GM12878 (cell line): Measurements from ENCODE around the gene AP1M1. TPM values are rescaled to one million over a fixed set of nuclear protein-coding genes. Genes with fewer than 3 reads are reported as not detected.

Experiments
- ATAC-seq: fragments of 200-7000 bp; cut with Tn5 transposase; 3 replicates; pipeline ENCODE4 v1.9.1; 2020; ENCODE audit warnings: mild to moderate bottlenecking, moderate library complexity
- BruUV-seq: library from RNA; stranded (reverse); fragments of 400-500 nt; replicated peaks from 2 replicates; lab custom pipeline; 2021; lab: Mats Ljungman, UMichigan
- CTCF ChIA-PET: fragments of 300-600 bp; sonication (Branson Sonifier 250); formaldehyde crosslinking; extraction: SDS; loops from one replicate; lab custom pipeline; 2021; ENCODE audit warnings: inconsistent platforms; lab: Yijun Ruan, JAX
- POLR2A ChIA-PET: fragments of 350-600 bp; formaldehyde crosslinking; extraction: SDS; loops from one replicate; lab custom pipeline; 2021; ENCODE audit warnings: inconsistent platforms; lab: Charles Lee
- RAD21 ChIA-PET: fragments of 300-600 bp; sonication (Branson Sonifier 250); formaldehyde crosslinking; loops from one replicate; lab custom pipeline; 2023; ENCODE audit warnings: antibody characterized with exemption; ENCODE audit not compliant: unreplicated experiment; lab: Charles Lee
- SMC1A ChIA-PET: fragments of 300-600 bp; sonication (Branson Sonifier 250); formaldehyde crosslinking; loops from one replicate; lab custom pipeline; 2023; ENCODE audit not compliant: unreplicated experiment, uncharacterized antibody; lab: Charles Lee
- DNase-seq: peaks from one replicate; pipeline ENCODE4 v3.0.0-alpha.2; 2011; ENCODE audit warnings: low read depth, low spot score
- FAIRE-seq: peaks from 3 replicates; lab custom pipeline; 2011; peaks lifted over from hg19 to GRCh38; lab: Jason Lieb, UNC
- H2AFZ ChIP-seq: 2 replicates; pipeline ENCODE4 v1.6.0; 2011; ENCODE audit warnings: low read depth, low read length, control low read depth; ENCODE audit not compliant: control insufficient read depth
- H3K27ac ChIP-seq: 2 replicates; pipeline ENCODE4 v1.5.1; 2011; ENCODE audit warnings: control low read depth; ENCODE audit not compliant: control insufficient read depth, insufficient read depth
- H3K27me3 ChIP-seq, 2 experiments: replicated peaks in 1 of 2; 2 replicates each; pipeline versions ENCODE4 v1.6.0 to v1.6.1; 2011; ENCODE audit warnings: low read length in 1 of 2; ENCODE audit not compliant: control insufficient read depth in 2 of 2, insufficient read depth in 2 of 2
- H3K36me3 ChIP-seq, 2 experiments: 2 replicates each; pipeline ENCODE4 v1.5.1; 2011; ENCODE audit warnings: low read length in 1 of 2; ENCODE audit not compliant: control insufficient read depth in 2 of 2, insufficient read depth in 2 of 2
- H3K4me1 ChIP-seq: 2 replicates; pipeline ENCODE4 v1.6.1; 2011; ENCODE audit warnings: mild to moderate bottlenecking, low read length, moderate library complexity, mixed read lengths; ENCODE audit not compliant: control insufficient read depth, insufficient read depth
- H3K4me2 ChIP-seq: 2 replicates; pipeline ENCODE4 v1.6.0; 2011; ENCODE audit warnings: control low read depth; ENCODE audit not compliant: control insufficient read depth, insufficient read depth
- H3K4me3 ChIP-seq: fragments of 200-600 bp; sonication (generic); 2 replicates; pipeline ENCODE4 v1.5.1; 2016
- H3K79me2 ChIP-seq: 2 replicates; pipeline ENCODE4 v1.6.0; 2011; ENCODE audit warnings: low read length; ENCODE audit not compliant: control insufficient read depth, insufficient read depth
- H3K9ac ChIP-seq: 2 replicates; pipeline ENCODE4 v1.8.0; 2011; ENCODE audit warnings: low read length, control low read depth, mixed read lengths; ENCODE audit not compliant: control insufficient read depth, insufficient read depth
- H3K9me3 ChIP-seq: replicated peaks from 3 replicates; pipeline ENCODE4 v1.5.1; 2011; ENCODE audit warnings: mild to moderate bottlenecking, low read length; ENCODE audit not compliant: control insufficient read depth, insufficient read depth
- H4K20me1 ChIP-seq: 2 replicates; pipeline ENCODE4 v1.6.0; 2011; ENCODE audit not compliant: control insufficient read depth, insufficient read depth
- ATF3 ChIP-seq: IDR thresholded peaks from 2 replicates; pipeline ENCODE4 v1.6.1; 2011; ENCODE audit warnings: low read depth, mild to moderate bottlenecking, low read length, moderate library complexity, borderline replicate concordance; ENCODE audit errors: extremely low read depth
- WRNIP1 ChIP-seq: IDR thresholded peaks from 2 replicates; pipeline ENCODE4 v1.6.1; 2011; ENCODE audit warnings: low read depth, low read length, improper control_type of control experiment, borderline replicate concordance
- WGBS: methylation state at CpG from one replicate; pipeline ENCODE4 v1.1.6; 2016; ENCODE audit warnings: low lambda C conversion rate; ENCODE audit not compliant: insufficient replicate concordance, insufficient coverage; ENCODE audit errors: missing lambda C conversion rate; 5-methylcytosine and 5-hydroxymethylcytosine counted together
- in situ Hi-C: fragments of 300-500 bp; cut with MboI; formaldehyde crosslinking; loops from 9 replicates; pipeline ENCODE4 v1.14.3; 2018; ENCODE audit warnings: mixed read lengths
- intact Hi-C: fragments of 100-400 bp; cut with micrococcal nuclease; formaldehyde crosslinking; loops from one replicate; pipeline ENCODE4 v1.14.2; 2022; ENCODE audit not compliant: unreplicated experiment
- polyA plus RNA-seq, 11 experiments: library from polyadenylated mRNA; depleted of rRNA in 4 of 11; unstranded in 6 of 11; stranded (reverse) in 5 of 11; fragments of >200 nt; fragmentation: Nextera tagmentation in 4 of 11; fragmentation: Illumina TruSeq in 1 of 11; extraction: Ambion mirVana in 4 of 11; extraction: Trizol in 1 of 11; gene quantifications; 1 replicate in 1 of 11; 2 replicates in 10 of 11; pipeline versions ENCODE4 v1.2.1 to v1.2.3, GENCODE V29; 2011 to 2016; ENCODE audit warnings: inconsistent platforms in 2 of 11, missing spikeins in 2 of 11, low read depth in 1 of 11
- total RNA-seq, 4 experiments: library from RNA; depleted of rRNA in 3 of 4; stranded (reverse); fragments of >200 nt in 3 of 4; fragmentation: Illumina TruSeq in 1 of 4; extraction: Trizol in 1 of 4; gene quantifications; 2 replicates each; pipeline versions ENCODE4 v1.2.1 to v1.2.3, GENCODE V29; 2013 to 2021
- TF ChIP-seq, protein P1 (sequence below): fragments of 450-650 bp; IDR thresholded peaks from 2 replicates; pipeline ENCODE4 v1.6.1; 2017; ENCODE audit warnings: low read depth, mild to moderate bottlenecking, moderate library complexity

Gene AP1M1
- total and polyA plus RNA-seq, 10 of the 15 experiments (the other 5 are each of a cell fraction or from before 2014, with no cell fraction given) = 1.0 to 116 (median 44.7) TPM

DNA sequence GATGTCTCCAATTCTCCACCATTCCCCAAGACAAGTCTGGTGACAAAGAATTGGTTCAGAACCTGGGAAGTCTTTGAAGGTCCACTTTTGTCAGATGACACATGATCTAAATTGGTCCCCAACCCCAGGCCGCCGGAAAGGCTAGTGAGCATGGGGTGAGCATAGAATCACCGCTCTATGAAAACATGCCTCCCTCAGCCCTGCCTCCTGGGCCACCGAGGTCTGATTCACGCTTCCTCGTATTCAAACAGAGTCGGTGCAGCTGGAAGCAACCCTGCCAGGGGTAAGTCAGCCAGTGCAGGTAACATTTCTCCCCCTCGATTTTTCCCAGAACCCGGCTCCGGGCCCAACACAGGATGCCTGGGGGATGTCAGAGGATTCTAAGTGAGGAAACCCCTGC lies 93.0 kb downstream of the AP1M1 start (continued):
- TF ChIP-seq, protein P1, sequence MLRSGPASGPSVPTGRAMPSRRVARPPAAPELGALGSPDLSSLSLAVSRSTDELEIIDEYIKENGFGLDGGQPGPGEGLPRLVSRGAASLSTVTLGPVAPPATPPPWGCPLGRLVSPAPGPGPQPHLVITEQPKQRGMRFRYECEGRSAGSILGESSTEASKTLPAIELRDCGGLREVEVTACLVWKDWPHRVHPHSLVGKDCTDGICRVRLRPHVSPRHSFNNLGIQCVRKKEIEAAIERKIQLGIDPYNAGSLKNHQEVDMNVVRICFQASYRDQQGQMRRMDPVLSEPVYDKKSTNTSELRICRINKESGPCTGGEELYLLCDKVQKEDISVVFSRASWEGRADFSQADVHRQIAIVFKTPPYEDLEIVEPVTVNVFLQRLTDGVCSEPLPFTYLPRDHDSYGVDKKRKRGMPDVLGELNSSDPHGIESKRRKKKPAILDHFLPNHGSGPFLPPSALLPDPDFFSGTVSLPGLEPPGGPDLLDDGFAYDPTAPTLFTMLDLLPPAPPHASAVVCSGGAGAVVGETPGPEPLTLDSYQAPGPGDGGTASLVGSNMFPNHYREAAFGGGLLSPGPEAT = no peak
- TF ChIP-seq, all 136 proteins: peak for 0

DNA sequence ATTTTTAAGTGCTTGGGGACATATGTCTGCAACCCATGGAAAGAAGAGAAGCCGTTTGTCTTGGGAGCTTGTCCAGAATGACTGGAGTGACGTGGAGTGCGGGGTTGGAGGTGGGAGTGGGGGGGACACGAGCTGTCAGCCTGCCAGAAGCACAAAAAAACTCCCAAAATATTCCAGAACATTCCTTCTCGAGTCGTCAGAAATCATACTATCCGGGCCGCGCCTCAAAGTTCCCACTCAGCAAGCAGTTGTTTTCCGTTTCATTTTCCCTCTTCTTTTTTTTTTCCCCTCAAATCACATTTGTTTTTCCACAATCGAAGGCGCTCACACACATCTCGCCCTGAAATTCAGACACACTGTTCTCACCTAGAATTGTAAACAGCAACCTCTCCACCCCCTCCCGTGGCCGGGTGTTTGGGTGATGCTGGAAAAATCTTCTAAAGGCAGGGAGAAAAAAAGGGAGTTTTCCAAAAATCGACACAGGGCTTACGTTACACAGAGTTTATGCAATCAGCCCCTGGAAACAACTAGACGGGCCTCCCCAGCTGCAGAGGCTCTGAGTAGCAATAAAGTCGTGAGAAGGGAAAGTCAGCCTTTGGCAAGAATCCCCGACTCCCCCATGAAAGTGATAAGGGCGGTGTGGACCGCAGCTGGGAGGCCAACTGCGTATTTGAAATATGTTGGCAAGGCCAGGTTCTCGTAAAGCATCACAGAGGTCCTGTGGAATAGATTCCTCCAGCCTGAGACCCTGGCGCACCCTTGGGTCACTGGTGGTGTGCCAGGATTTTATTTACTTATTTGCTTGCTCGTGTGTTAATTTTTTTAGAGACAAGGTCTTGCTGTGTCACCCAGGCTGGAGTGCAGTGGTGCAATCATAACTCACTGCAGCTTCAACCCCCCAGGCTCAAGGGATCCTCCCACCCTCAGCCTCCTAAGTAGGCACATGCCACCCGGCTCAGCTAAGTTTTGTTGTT lies 95.7 kb downstream of the AP1M1 start:
- in situ Hi-C loops (no loop called here), intact Hi-C loops (no loop called here)
- DNase-seq (no peak), ATAC-seq (no peak), FAIRE-seq (no peak)
- WGBS = 50% methylated on average over 27 of the region's 27 CpGs
- no peaks in the 10 kb centered on the region for H3K36me3 ChIP-seq
- no peak overlapping the region for H3K4me2 ChIP-seq
- H3K9me3 ChIP-seq = peaks cover 3% of the 10 kb centered on the region
- ChIA-PET RAD21 (interaction anchor here (1.8 kb wide), 1 partner anchor 89 kb away, joined by 4 read pairs; no protein-coding TSS in a partner anchor), SMC1A (interaction anchor here (0.6 kb wide), 1 partner anchor 714 kb away, joined by 3 read pairs; no protein-coding TSS in a partner anchor), CTCF (interaction anchor here (0.8 kb wide), 1 partner anchor 12 kb away, joined by 3 read pairs; no protein-coding TSS in a partner anchor), POLR2A (no interaction called here)
- no peak overlapping the region for H2AFZ ChIP-seq
- no peak for TF ChIP-seq WRNIP1
- TF ChIP-seq ATF3 = no peak
- H3K27me3 ChIP-seq = peaks cover 0 to 2% of the 10 kb centered on the region in 2 experiments; a peak in 1 of 4 replicates
- no peaks in the 10 kb centered on the region for H4K20me1 ChIP-seq
- H3K4me3 ChIP-seq = no peak overlapping the region
- no TSS peak for BruUV-seq
- H3K9ac ChIP-seq = no peak overlapping the region
- no peak overlapping the region for H3K27ac ChIP-seq
- no peaks in the 10 kb centered on the region for H3K79me2 ChIP-seq
- H3K4me1 ChIP-seq = no peaks in the 10 kb centered on the region
